AG09319 (cell line): ENCODE data around the gene CREBBP.

Experiments
- DNase-seq: peaks from one replicate; pipeline ENCODE4 v3.0.0-alpha.2; 2010; ENCODE audit warnings: low read depth; ENCODE audit errors: extremely low read depth
- CTCF ChIP-seq: IDR thresholded peaks from 2 replicates; pipeline ENCODE4 v1.5.1; 2011; ENCODE audit warnings: low read depth, mild to moderate bottlenecking, inconsistent platforms, low read length, moderate library complexity

CREBBP gene

GRCh38 chr16:3677994-3678393 is 202.5 kb downstream of the CREBBP start:
- no peak for TF ChIP-seq CTCF
- DNase-seq, result no peak

DNA sequence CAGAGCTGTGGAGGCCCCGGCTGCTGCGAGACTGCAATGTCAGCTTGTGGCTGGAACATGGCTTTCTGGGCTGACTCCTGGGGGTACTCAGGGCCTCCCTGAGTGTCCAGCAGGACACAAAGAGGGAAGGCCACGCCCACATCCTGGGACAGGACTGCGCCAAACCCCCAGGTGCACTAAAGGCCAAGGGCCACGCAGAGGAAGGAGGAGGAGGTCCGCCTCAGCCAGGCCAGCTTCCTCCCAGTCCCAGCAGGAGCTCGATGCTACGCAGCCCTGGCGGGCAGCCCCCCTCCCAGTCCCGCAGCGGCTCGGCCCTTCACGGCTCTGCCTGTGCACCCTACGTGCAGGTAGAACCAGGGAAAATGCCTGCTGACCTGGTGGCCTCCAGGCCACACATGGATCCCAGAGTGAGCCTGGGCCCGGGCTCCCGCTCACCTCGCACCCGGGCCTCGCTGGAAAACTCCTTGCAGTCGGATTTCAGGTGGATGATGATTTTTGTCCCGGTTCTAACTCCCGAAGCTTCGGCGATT is 204.8 kb downstream of the CREBBP start:
- DNase-seq, result no peak
- no peak for TF ChIP-seq CTCF
